ENCODE data around the gene EHD3. TPM values are rescaled to one million over a fixed set of nuclear protein-coding genes. Genes with fewer than 3 reads are reported as not detected.

EHD3 gene
- total and polyA plus RNA-seq, 2 of the 4 experiments (the other 2 are of a cell fraction): 29.1 to 39.8 TPM

- no peaks in the 10 kb centered on the region for H3K79me1 ChIP-seq (ENCODE audit: low read depth in 1 of 2, low read length in 2 of 2)
- ChIA-PET CTCF (no interaction called here), POLR2A (ENCODE audit: unreplicated experiment) (no interaction called here)
- no peak overlapping the region for H2AFZ ChIP-seq (replicated peaks; ENCODE audit: low read length, poor library complexity)
- DNase-seq (no peak), ATAC-seq (ENCODE audit: low read depth) (no peak)
- dilution Hi-C loops (cut with HindIII; ENCODE audit: low sequenced_read_pairs, unreplicated experiment): no loop called here
- H3K9me3 ChIP-seq (ENCODE audit: control insufficient read depth, insufficient read depth, low read length): no peaks in the 10 kb centered on the region
- no peak overlapping the region for H3K4me2 ChIP-seq (ENCODE audit: low read depth, low read length)
- H4K5ac ChIP-seq (ENCODE audit: low read depth, low read length): no peak overlapping the region
- no peak overlapping the region for H3K4ac ChIP-seq (ENCODE audit: low read depth, low read length)
- no peak overlapping the region for H4K91ac ChIP-seq (ENCODE audit: insufficient read depth, low read depth, low read length)
- no peaks in the 10 kb centered on the region for H4K20me1 ChIP-seq (ENCODE audit: insufficient read depth, low read length)
- no TSS peak for BruUV-seq (replicated peaks)
- H3K36me3 ChIP-seq (ENCODE audit: control insufficient read depth, insufficient read depth, low read length): no peaks in the 10 kb centered on the region
- intact Hi-C loops (cut with micrococcal nuclease): no loop called here
- no peak overlapping the region for H3K9ac ChIP-seq (ENCODE audit: low read depth, low read length)
- no peak overlapping the region for H3K27ac ChIP-seq (ENCODE audit: insufficient read depth, low read length)
- H3K56ac ChIP-seq (ENCODE audit: extremely low read depth, insufficient read depth, low read length): no peak overlapping the region
- H2BK120ac ChIP-seq (ENCODE audit: low read depth, low read length): no peak overlapping the region
- H3K23ac ChIP-seq (ENCODE audit: low read depth, low read length): no peak overlapping the region
- no peak overlapping the region for H3K18ac ChIP-seq (ENCODE audit: low read depth, low read length)
- no peak overlapping the region for H2AK5ac ChIP-seq (ENCODE audit: low read depth, low read length)
- no peak overlapping the region for H3K14ac ChIP-seq (replicated peaks; ENCODE audit: low read depth, low read length)
- H3K27me3 ChIP-seq (ENCODE audit: control insufficient read depth, insufficient read depth, low read length): peaks cover 15% of the 10 kb centered on the region
- no peak overlapping the region for H2BK15ac ChIP-seq (ENCODE audit: low read depth, low read length)
- WGBS, 2 experiments (ENCODE audit: extremely low coverage in 2 of 2, insufficient read length in 1 of 2): 40% methylated on average over 1 of the region's 2 CpGs; no CpG with 5 or more reads in 1 of the 2 experiments
- no peak overlapping the region for H3K4me3 ChIP-seq (ENCODE audit: insufficient read depth, low read depth, low read length)
- H3K4me1 ChIP-seq (ENCODE audit: control insufficient read depth, insufficient read depth, low read length): no peaks in the 10 kb centered on the region
- no peak overlapping the region for H4K8ac ChIP-seq (ENCODE audit: low read depth in 2 of 2, low read length in 2 of 2)
- in situ Hi-C loops (cut with MboI; ENCODE audit: low sequenced_read_pairs): no loop called here
- no peak overlapping the region for H2BK20ac ChIP-seq (ENCODE audit: low read depth, low read length)
- no peak overlapping the region for H2BK5ac ChIP-seq (ENCODE audit: low read depth, low read length, poor library complexity, severe bottlenecking)
- H2AK9ac ChIP-seq (replicated peaks; ENCODE audit: low read depth, low read length, poor library complexity): no peak overlapping the region
- no peak for TF ChIP-seq ELK1 (IDR thresholded peaks at IDR 0.05; ENCODE audit: borderline replicate concordance, low read depth, low read length)
- H3K9me1 ChIP-seq (ENCODE audit: insufficient read depth, low read length): no peaks in the 10 kb centered on the region
Measured at GRCh38 chr2:31197669-31198068, 36.3 kb upstream of the EHD3 start.
